HepG2 (cell line): ENCODE results near the gene OR4D9. TPM values are rescaled to one million over a fixed set of nuclear protein-coding genes. Genes with fewer than 3 reads are reported as not detected.

ENCODE experiments used
- AGO1 ChIP-seq: fragments of 200-400 bp; formaldehyde crosslinking; IDR thresholded peaks from 2 replicates; pipeline ENCODE4 v1.6.1; 2017; ENCODE audit warnings: mild to moderate bottlenecking, low read depth, low read length, moderate library complexity; ENCODE audit not compliant: poor library complexity, severe bottlenecking
- HDAC2 ChIP-seq: sonication (generic); formaldehyde crosslinking; IDR thresholded peaks from 2 replicates; pipeline ENCODE4 v1.4.0; 2020; ENCODE audit warnings: missing genetic modification reagents
- MED13 ChIP-seq: sonication (generic); formaldehyde crosslinking; IDR thresholded peaks from 2 replicates; pipeline ENCODE4 v1.5.0; 2020; ENCODE audit warnings: missing genetic modification reagents
- PAWR ChIP-seq: sonication (generic); formaldehyde crosslinking; IDR thresholded peaks from 2 replicates; pipeline ENCODE4 v1.4.0; 2020; ENCODE audit warnings: missing genetic modification reagents, mild to moderate bottlenecking, borderline replicate concordance
- PRMT3 ChIP-seq: sonication (generic); formaldehyde crosslinking; IDR thresholded peaks from 2 replicates; pipeline ENCODE4 v1.8.1; 2022; ENCODE audit warnings: low read depth, mild to moderate bottlenecking, moderate library complexity, missing genetic modification reagents, borderline replicate concordance
- RBM39 ChIP-seq: fragments of 200-400 bp; formaldehyde crosslinking; IDR thresholded peaks from one replicate; pipeline ENCODE4 v1.6.1; 2018; ENCODE audit warnings: antibody characterized with exemption, mild to moderate bottlenecking, low read depth, low read length; ENCODE audit not compliant: poor library complexity, severe bottlenecking
- REPIN1 ChIP-seq: sonication (generic); formaldehyde crosslinking; IDR thresholded peaks from 2 replicates; pipeline ENCODE4 v1.8.0; 2022; ENCODE audit warnings: missing genetic modification reagents, low read depth, mild to moderate bottlenecking, borderline replicate concordance
- ZNF569 ChIP-seq: sonication (generic); formaldehyde crosslinking; IDR thresholded peaks from 2 replicates; pipeline ENCODE4 v1.5.0; 2020; ENCODE audit warnings: mild to moderate bottlenecking, missing genetic modification reagents, moderate library complexity, borderline replicate concordance
- ZNF709 ChIP-seq: sonication (generic); formaldehyde crosslinking; IDR thresholded peaks from 2 replicates; pipeline ENCODE4 v1.5.0; 2020; ENCODE audit warnings: mild to moderate bottlenecking, missing genetic modification reagents
- ZNF772 ChIP-seq: sonication (generic); formaldehyde crosslinking; IDR thresholded peaks from 2 replicates; pipeline ENCODE4 v1.5.0; 2020; ENCODE audit warnings: mild to moderate bottlenecking, missing genetic modification reagents
- polyA plus RNA-seq, 8 experiments: library from polyadenylated mRNA; depleted of rRNA in 3 of 8; stranded (reverse) in 7 of 8; unstranded in 1 of 8; fragments of >200 nt; fragmentation: Illumina TruSeq in 4 of 8; extraction: Trizol in 4 of 8; gene quantifications; 2 replicates each; pipeline versions ENCODE4 v1.2.1 to v1.2.3, GENCODE V29; 2011 to 2016; ENCODE audit warnings: low read depth in 4 of 8, missing spikeins in 1 of 8, mixed read lengths in 1 of 8; ENCODE audit not compliant: insufficient read depth in 1 of 8
- total RNA-seq, 5 experiments: library from RNA; depleted of rRNA; stranded (reverse); fragments of >200 nt; fragmentation: Illumina TruSeq; extraction: Trizol; gene quantifications; 2 replicates each; pipeline ENCODE4 v1.2.3, GENCODE V29; 2016; ENCODE audit warnings: low read depth in 1 of 5
- TF ChIP-seq, protein P1 (sequence below): sonication (generic); formaldehyde crosslinking; IDR thresholded peaks from 2 replicates; pipeline ENCODE4 v1.5.0; 2020; ENCODE audit warnings: missing genetic modification reagents, mild to moderate bottlenecking, borderline replicate concordance
- TF ChIP-seq, protein P2 (sequence below): sonication (generic); formaldehyde crosslinking; IDR thresholded peaks from 2 replicates; pipeline ENCODE4 v1.9.0; 2022; ENCODE audit warnings: missing genetic modification reagents, mild to moderate bottlenecking, borderline replicate concordance
- TF ChIP-seq, protein P3 (sequence below): sonication (generic); formaldehyde crosslinking; conservative IDR thresholded peaks from 2 replicates; pipeline ENCODE4 v1.4.0; 2020; ENCODE audit warnings: missing genetic modification reagents
- TF ChIP-seq, protein P4 (sequence below): sonication (generic); formaldehyde crosslinking; IDR thresholded peaks from 2 replicates; pipeline ENCODE4 v1.4.0; 2020; ENCODE audit warnings: mild to moderate bottlenecking, missing genetic modification reagents
- TF ChIP-seq, protein P5 (sequence below): sonication (generic); formaldehyde crosslinking; IDR thresholded peaks from 2 replicates; pipeline ENCODE4 v1.5.0; 2020; ENCODE audit warnings: mild to moderate bottlenecking, missing genetic modification reagents
- TF ChIP-seq, protein P6 (sequence below): sonication (generic); formaldehyde crosslinking; IDR thresholded peaks from 2 replicates; pipeline ENCODE4 v1.4.0; 2020; ENCODE audit warnings: mild to moderate bottlenecking, missing genetic modification reagents
- TF ChIP-seq, protein P7 (sequence below): sonication (generic); formaldehyde crosslinking; IDR thresholded peaks from 2 replicates; pipeline ENCODE4 v1.5.0; 2020; ENCODE audit warnings: missing genetic modification reagents

OR4D9 gene
- total and polyA plus RNA-seq, 2 of the 13 experiments (the other 11 are each of a cell fraction or from before 2014, with no cell fraction given), result not detected

DNA sequence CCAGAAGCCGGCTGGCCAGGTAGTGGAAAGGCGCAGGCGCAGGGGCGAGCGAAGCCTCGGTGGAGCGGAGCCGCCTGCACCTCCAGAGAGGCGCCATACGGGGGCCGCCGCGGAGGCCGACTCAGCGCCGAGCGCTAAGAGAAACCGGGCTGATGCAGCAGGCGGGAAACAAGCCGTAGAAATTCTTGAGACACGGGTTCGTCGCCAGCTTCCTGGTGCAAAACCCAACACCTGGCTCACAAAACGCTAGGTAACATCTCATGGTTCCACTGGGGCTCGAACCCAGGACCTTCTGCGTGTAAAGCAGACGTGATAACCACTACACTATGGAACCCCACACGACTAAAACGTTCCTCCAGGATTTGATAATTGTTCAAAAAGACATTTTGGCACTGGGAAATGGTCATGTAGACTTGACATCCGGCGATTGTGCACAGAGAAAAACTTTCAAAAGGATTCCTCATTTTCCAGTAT lies 39.1 kb downstream of the OR4D9 start (continued):
- TF ChIP-seq, protein P1, sequence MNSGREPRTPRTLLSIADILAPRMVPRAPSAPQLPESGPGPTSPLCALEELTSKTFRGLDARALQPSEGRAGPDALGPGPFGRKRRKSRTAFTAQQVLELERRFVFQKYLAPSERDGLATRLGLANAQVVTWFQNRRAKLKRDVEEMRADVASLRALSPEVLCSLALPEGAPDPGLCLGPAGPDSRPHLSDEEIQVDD, result no peak
- TF ChIP-seq HDAC2 (CRISPR knock-in tag) (peak; percentile 70), ZNF709 (CRISPR knock-in tag) (peak; percentile 34; the same call in 1 of the 2 replicates), AGO1 (no peak), RBM39 (peak; percentile 82), ZNF772 (CRISPR knock-in tag) (peak; percentile 91; the same call in 1 of the 2 replicates), ZNF569 (CRISPR knock-in tag) (no peak), REPIN1 (CRISPR knock-in tag) (peak; percentile 70), PRMT3 (CRISPR knock-in tag) (no peak), PAWR (CRISPR knock-in tag) (no peak), MED13 (CRISPR knock-in tag) (peak; percentile 48; the same call in 1 of the 2 replicates)
- TF ChIP-seq, protein P2, sequence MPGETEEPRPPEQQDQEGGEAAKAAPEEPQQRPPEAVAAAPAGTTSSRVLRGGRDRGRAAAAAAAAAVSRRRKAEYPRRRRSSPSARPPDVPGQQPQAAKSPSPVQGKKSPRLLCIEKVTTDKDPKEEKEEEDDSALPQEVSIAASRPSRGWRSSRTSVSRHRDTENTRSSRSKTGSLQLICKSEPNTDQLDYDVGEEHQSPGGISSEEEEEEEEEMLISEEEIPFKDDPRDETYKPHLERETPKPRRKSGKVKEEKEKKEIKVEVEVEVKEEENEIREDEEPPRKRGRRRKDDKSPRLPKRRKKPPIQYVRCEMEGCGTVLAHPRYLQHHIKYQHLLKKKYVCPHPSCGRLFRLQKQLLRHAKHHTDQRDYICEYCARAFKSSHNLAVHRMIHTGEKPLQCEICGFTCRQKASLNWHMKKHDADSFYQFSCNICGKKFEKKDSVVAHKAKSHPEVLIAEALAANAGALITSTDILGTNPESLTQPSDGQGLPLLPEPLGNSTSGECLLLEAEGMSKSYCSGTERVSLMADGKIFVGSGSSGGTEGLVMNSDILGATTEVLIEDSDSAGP (CRISPR knock-in tag), result peak; percentile 70; the same call in 1 of the 2 replicates
- TF ChIP-seq, protein P3, sequence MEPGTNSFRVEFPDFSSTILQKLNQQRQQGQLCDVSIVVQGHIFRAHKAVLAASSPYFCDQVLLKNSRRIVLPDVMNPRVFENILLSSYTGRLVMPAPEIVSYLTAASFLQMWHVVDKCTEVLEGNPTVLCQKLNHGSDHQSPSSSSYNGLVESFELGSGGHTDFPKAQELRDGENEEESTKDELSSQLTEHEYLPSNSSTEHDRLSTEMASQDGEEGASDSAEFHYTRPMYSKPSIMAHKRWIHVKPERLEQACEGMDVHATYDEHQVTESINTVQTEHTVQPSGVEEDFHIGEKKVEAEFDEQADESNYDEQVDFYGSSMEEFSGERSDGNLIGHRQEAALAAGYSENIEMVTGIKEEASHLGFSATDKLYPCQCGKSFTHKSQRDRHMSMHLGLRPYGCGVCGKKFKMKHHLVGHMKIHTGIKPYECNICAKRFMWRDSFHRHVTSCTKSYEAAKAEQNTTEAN (CRISPR knock-in tag), result peak; percentile 27; the same call in 1 of the 2 replicates
- TF ChIP-seq, protein P4, sequence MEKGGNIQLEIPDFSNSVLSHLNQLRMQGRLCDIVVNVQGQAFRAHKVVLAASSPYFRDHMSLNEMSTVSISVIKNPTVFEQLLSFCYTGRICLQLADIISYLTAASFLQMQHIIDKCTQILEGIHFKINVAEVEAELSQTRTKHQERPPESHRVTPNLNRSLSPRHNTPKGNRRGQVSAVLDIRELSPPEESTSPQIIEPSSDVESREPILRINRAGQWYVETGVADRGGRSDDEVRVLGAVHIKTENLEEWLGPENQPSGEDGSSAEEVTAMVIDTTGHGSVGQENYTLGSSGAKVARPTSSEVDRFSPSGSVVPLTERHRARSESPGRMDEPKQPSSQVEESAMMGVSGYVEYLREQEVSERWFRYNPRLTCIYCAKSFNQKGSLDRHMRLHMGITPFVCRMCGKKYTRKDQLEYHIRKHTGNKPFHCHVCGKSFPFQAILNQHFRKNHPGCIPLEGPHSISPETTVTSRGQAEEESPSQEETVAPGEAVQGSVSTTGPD, result 0 out of 2 replicates have a peak, but pooled peaks have one; percentile 19
- TF ChIP-seq, protein P5, sequence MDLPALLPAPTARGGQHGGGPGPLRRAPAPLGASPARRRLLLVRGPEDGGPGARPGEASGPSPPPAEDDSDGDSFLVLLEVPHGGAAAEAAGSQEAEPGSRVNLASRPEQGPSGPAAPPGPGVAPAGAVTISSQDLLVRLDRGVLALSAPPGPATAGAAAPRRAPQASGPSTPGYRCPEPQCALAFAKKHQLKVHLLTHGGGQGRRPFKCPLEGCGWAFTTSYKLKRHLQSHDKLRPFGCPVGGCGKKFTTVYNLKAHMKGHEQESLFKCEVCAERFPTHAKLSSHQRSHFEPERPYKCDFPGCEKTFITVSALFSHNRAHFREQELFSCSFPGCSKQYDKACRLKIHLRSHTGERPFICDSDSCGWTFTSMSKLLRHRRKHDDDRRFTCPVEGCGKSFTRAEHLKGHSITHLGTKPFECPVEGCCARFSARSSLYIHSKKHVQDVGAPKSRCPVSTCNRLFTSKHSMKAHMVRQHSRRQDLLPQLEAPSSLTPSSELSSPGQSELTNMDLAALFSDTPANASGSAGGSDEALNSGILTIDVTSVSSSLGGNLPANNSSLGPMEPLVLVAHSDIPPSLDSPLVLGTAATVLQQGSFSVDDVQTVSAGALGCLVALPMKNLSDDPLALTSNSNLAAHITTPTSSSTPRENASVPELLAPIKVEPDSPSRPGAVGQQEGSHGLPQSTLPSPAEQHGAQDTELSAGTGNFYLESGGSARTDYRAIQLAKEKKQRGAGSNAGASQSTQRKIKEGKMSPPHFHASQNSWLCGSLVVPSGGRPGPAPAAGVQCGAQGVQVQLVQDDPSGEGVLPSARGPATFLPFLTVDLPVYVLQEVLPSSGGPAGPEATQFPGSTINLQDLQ, result peak; percentile 88; the same call in 1 of the 2 replicates
- TF ChIP-seq, protein P6, sequence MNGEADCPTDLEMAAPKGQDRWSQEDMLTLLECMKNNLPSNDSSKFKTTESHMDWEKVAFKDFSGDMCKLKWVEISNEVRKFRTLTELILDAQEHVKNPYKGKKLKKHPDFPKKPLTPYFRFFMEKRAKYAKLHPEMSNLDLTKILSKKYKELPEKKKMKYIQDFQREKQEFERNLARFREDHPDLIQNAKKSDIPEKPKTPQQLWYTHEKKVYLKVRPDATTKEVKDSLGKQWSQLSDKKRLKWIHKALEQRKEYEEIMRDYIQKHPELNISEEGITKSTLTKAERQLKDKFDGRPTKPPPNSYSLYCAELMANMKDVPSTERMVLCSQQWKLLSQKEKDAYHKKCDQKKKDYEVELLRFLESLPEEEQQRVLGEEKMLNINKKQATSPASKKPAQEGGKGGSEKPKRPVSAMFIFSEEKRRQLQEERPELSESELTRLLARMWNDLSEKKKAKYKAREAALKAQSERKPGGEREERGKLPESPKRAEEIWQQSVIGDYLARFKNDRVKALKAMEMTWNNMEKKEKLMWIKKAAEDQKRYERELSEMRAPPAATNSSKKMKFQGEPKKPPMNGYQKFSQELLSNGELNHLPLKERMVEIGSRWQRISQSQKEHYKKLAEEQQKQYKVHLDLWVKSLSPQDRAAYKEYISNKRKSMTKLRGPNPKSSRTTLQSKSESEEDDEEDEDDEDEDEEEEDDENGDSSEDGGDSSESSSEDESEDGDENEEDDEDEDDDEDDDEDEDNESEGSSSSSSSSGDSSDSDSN, result peak; percentile 95
- TF ChIP-seq, protein P7, sequence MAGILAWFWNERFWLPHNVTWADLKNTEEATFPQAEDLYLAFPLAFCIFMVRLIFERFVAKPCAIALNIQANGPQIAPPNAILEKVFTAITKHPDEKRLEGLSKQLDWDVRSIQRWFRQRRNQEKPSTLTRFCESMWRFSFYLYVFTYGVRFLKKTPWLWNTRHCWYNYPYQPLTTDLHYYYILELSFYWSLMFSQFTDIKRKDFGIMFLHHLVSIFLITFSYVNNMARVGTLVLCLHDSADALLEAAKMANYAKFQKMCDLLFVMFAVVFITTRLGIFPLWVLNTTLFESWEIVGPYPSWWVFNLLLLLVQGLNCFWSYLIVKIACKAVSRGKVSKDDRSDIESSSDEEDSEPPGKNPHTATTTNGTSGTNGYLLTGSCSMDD (CRISPR knock-in tag), result no peak
